ENCODE measurements around the gene LAIR1.

GRCh38 chr19:54317108-54317964, 47.4 kb downstream of the LAIR1 start:
- TF ChIP-seq CTCF (IDR thresholded peaks at IDR 0.05) (no peak), POLR2A (IDR thresholded peaks at IDR 0.05) (no peak)

Measured in adrenal gland (tissue), 5 donors.